Measurements from ENCODE around the gene THNSL1. TPM values are rescaled to one million over a fixed set of nuclear protein-coding genes. Genes with fewer than 3 reads are reported as not detected.

THNSL1 gene
- total RNA-seq, 1 experiment from 2014 or later = 3.0 TPM

DNA sequence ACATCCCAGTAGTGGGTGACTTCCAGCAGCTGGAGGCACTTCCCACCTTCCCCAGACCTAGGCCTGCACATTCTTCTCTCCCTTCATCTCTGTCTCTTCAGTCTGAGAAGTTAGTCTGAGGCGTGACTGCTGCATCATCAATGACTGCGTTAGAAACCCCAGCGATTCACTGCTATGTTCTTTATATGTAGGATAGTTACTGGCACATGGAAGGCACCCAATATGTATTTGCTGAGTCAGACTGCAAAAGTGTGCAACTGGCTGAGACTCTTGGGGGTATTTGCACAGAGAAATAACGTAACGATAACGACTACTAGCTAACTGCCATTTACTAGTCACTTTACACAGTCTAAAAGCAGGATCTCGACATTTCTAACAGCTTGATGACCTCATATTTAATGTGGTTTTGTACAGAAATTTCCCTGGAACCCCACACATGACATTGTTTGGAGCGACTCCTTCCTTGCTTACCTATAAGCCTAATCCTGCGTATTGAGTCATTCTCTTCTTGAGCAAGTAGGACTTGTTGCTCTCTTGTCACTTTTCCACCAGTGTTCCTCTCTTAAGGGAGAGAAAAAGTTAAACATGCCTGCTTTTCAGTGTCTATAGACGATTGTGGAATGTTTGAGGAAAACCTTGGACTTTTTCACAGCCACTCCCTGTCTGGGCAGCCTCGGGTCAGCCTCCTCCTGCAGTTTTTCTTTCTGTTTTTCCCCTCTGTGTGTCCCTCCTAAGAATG, 45.5 kb downstream of the THNSL1 start:
- in situ Hi-C loops (cut with HindIII; ENCODE audit: low pct_unique_long_range_greater_than_20kb, low sequenced_read_pairs) = no loop called here
- Histone ChIP-seq H3K27me3 (ENCODE audit: control insufficient read depth, insufficient read depth, low read length) (no peaks in the 10 kb centered on the region), H3K4me1 (ENCODE audit: control insufficient read depth, insufficient read depth, low read length) (peaks cover 8% of the 10 kb centered on the region), H3K9me3 (ENCODE audit: control insufficient read depth, insufficient read depth, low read depth, low read length) (no peaks in the 10 kb centered on the region), H3K4me3 (ENCODE audit: low read depth in 2 of 2, low read length in 2 of 2) (peak overlapping the region in 1 of 2 experiments; percentile 35; a peak in 2 of 4 replicates), H3K27ac (ENCODE audit: low read length) (peak overlapping the region; percentile 29; the same call in 1 of the 2 replicates), H3K36me3 (ENCODE audit: control insufficient read depth, insufficient read depth, low read length) (no peaks in the 10 kb centered on the region)
- ChIA-PET CTCF (no interaction called here), POLR2A (no interaction called here)
- intact Hi-C loops (cut with micrococcal nuclease; ENCODE audit: unreplicated experiment) = no loop called here
- TF ChIP-seq, protein P1, sequence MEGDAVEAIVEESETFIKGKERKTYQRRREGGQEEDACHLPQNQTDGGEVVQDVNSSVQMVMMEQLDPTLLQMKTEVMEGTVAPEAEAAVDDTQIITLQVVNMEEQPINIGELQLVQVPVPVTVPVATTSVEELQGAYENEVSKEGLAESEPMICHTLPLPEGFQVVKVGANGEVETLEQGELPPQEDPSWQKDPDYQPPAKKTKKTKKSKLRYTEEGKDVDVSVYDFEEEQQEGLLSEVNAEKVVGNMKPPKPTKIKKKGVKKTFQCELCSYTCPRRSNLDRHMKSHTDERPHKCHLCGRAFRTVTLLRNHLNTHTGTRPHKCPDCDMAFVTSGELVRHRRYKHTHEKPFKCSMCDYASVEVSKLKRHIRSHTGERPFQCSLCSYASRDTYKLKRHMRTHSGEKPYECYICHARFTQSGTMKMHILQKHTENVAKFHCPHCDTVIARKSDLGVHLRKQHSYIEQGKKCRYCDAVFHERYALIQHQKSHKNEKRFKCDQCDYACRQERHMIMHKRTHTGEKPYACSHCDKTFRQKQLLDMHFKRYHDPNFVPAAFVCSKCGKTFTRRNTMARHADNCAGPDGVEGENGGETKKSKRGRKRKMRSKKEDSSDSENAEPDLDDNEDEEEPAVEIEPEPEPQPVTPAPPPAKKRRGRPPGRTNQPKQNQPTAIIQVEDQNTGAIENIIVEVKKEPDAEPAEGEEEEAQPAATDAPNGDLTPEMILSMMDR (IDR thresholded peaks at IDR 0.05) = no peak
- TF ChIP-seq TCF7L2 (IDR thresholded peaks at IDR 0.05; ENCODE audit: low read depth, low read length) (no peak), POLR2AphosphoS5 (IDR thresholded peaks at IDR 0.05; ENCODE audit: low read depth, low read length) (no peak), SIN3A (IDR thresholded peaks at IDR 0.05; ENCODE audit: borderline replicate concordance, insufficient read depth, low read depth, low read length) (no peak)
- TF ChIP-seq, protein P2, sequence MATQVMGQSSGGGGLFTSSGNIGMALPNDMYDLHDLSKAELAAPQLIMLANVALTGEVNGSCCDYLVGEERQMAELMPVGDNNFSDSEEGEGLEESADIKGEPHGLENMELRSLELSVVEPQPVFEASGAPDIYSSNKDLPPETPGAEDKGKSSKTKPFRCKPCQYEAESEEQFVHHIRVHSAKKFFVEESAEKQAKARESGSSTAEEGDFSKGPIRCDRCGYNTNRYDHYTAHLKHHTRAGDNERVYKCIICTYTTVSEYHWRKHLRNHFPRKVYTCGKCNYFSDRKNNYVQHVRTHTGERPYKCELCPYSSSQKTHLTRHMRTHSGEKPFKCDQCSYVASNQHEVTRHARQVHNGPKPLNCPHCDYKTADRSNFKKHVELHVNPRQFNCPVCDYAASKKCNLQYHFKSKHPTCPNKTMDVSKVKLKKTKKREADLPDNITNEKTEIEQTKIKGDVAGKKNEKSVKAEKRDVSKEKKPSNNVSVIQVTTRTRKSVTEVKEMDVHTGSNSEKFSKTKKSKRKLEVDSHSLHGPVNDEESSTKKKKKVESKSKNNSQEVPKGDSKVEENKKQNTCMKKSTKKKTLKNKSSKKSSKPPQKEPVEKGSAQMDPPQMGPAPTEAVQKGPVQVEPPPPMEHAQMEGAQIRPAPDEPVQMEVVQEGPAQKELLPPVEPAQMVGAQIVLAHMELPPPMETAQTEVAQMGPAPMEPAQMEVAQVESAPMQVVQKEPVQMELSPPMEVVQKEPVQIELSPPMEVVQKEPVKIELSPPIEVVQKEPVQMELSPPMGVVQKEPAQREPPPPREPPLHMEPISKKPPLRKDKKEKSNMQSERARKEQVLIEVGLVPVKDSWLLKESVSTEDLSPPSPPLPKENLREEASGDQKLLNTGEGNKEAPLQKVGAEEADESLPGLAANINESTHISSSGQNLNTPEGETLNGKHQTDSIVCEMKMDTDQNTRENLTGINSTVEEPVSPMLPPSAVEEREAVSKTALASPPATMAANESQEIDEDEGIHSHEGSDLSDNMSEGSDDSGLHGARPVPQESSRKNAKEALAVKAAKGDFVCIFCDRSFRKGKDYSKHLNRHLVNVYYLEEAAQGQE (IDR thresholded peaks at IDR 0.05; ENCODE audit: insufficient read depth in 1 of 2, low read depth in 2 of 2, low read length in 1 of 2) = no peak
- DNase-seq (ENCODE audit: low read depth, low spot score) (no peak), ATAC-seq (0 out of 2 replicates have a peak, but pooled peaks have one; percentile 9)
- no TSS peak for BruUV-seq (replicated peaks)

DNA sequence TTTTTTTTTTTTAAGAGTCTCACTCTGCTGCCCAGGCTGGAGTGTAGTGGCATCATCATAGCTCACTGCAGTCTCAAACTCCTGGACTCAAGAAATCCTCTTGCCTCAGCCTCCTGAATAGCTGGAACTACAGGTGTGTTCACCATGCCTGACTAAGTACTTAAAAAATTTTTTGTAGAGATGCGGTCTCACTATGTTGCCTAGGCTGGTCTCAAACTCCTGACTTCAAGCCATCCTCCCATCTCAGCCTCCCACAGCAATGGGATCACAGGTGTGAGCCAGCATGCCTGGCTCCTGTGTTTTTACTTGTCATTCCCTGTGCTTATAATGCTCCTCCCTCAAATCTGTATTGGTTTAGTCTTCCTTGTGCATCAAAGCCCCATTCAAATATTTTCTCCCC, 46.7 kb downstream of the THNSL1 start:
- no peaks in the 10 kb centered on the region for H3K36me3 ChIP-seq (ENCODE audit: control insufficient read depth, insufficient read depth, low read length)
- no peak overlapping the region for H3K4me3 ChIP-seq (ENCODE audit: low read depth in 2 of 2, low read length in 2 of 2)
- peaks cover 8% of the 10 kb centered on the region for H3K4me1 ChIP-seq (ENCODE audit: control insufficient read depth, insufficient read depth, low read length)
- POLR2A ChIA-PET = no interaction called here
- no TSS peak for BruUV-seq (replicated peaks)
- H3K27ac ChIP-seq (ENCODE audit: low read length) = no peak overlapping the region
- intact Hi-C loops (cut with micrococcal nuclease; ENCODE audit: unreplicated experiment) (no loop called here), in situ Hi-C loops (cut with HindIII; ENCODE audit: low pct_unique_long_range_greater_than_20kb, low sequenced_read_pairs) (no loop called here)
- TF ChIP-seq, protein P2 (IDR thresholded peaks at IDR 0.05; ENCODE audit: insufficient read depth in 1 of 2, low read depth in 2 of 2, low read length in 1 of 2) = no peak
- TF ChIP-seq, protein P1 (IDR thresholded peaks at IDR 0.05) = no peak
- no peak for TF ChIP-seq TCF7L2 (IDR thresholded peaks at IDR 0.05; ENCODE audit: low read depth, low read length)
- TF ChIP-seq SIN3A (IDR thresholded peaks at IDR 0.05; ENCODE audit: borderline replicate concordance, insufficient read depth, low read depth, low read length) = no peak
- no peak for TF ChIP-seq POLR2AphosphoS5 (IDR thresholded peaks at IDR 0.05; ENCODE audit: low read depth, low read length)
- H3K9me3 ChIP-seq (ENCODE audit: control insufficient read depth, insufficient read depth, low read depth, low read length) = no peaks in the 10 kb centered on the region
- no peaks in the 10 kb centered on the region for H3K27me3 ChIP-seq (ENCODE audit: control insufficient read depth, insufficient read depth, low read length)
- DNase-seq (ENCODE audit: low read depth, low spot score) (no peak), ATAC-seq (no peak)
- CTCF ChIA-PET = no interaction called here

Data from Panc1 (cell line).